GM12892 (cell line): ENCODE data around the gene MNT.

Experiments used
- POLR2A ChIP-seq: IDR thresholded peaks from 2 replicates; pipeline ENCODE4 v1.6.1; 2011; ENCODE audit warnings: low read depth, low read length, control low read depth
- POLR2AphosphoS5 ChIP-seq: IDR thresholded peaks from 2 replicates; pipeline ENCODE4 v1.6.1; 2011; ENCODE audit warnings: low read depth, low read length, control low read depth

DNA sequence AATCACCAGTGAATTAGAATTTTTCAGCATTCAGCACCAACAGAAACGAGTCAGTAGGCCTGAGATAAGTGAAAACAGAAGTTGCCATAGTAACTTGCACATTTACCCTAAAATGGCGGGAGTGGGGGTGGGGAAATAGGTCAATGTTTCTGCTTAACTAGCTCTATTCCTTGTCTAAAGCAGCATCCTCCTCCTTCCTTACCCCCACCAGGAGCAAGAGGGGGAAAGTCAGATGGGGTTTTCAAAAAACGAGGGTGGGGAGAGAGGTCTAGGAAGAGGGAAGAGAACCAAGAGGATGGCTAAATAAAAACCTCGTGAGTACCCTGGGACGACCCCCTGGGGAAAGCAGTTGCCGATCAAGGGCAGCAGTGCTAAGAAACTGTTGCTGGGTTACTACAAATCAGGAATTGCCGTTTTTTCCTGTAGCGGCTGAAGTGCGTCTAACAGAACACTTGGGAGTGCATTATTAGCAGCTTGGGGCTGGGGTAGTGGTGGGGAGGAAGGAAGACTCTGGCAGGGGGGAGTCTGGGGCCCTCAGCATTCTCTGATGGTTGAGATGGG lies 34.4 kb upstream of the MNT start:
- TF ChIP-seq POLR2A = no peak
- TF ChIP-seq POLR2AphosphoS5 = no peak
